ENCODE results near the gene ADAMTSL3.

ADAMTSL3 gene

GRCh38 chr15:83654379-83655236 lies 685 bp downstream of the ADAMTSL3 start:
- peak; percentile 74 for DNase-seq (ENCODE audit: low spot score)

GRCh38 chr15:83655237-83655616 lies 1.3 kb downstream of the ADAMTSL3 start:
- DNase-seq (ENCODE audit: low spot score) = no peak

GRCh38 chr15:83656192-83656591 lies 2.3 kb downstream of the ADAMTSL3 start:
- no peak for DNase-seq (ENCODE audit: low spot score)

GRCh38 chr15:83656943-83657528 lies 3.1 kb downstream of the ADAMTSL3 start:
- no peak for DNase-seq (ENCODE audit: low spot score)

GRCh38 chr15:83657549-83657948 lies 3.6 kb downstream of the ADAMTSL3 start:
- DNase-seq (ENCODE audit: low spot score) = no peak

- no peak for DNase-seq (ENCODE audit: low spot score)
Observed at GRCh38 chr15:83658430-83659416, 4.8 kb downstream of the ADAMTSL3 start.

GRCh38 chr15:83659417-83659812 lies 5.5 kb downstream of the ADAMTSL3 start:
- DNase-seq (ENCODE audit: low spot score) = no peak

GRCh38 chr15:83665480-83665879 lies 11.6 kb downstream of the ADAMTSL3 start:
- no peak for DNase-seq (ENCODE audit: low spot score)

- no peak for DNase-seq (ENCODE audit: low spot score)
Observed at GRCh38 chr15:83670672-83671229, 16.8 kb downstream of the ADAMTSL3 start.

GRCh38 chr15:83671603-83672002 lies 17.7 kb downstream of the ADAMTSL3 start:
- no peak for DNase-seq (ENCODE audit: low spot score)

GRCh38 chr15:83673385-83673784 lies 19.5 kb downstream of the ADAMTSL3 start:
- DNase-seq (ENCODE audit: low spot score) = no peak

- no peak for DNase-seq (ENCODE audit: low spot score)
Observed at GRCh38 chr15:83682476-83683088, 28.7 kb downstream of the ADAMTSL3 start.

GRCh38 chr15:83685916-83686332 lies 32.0 kb downstream of the ADAMTSL3 start:
- DNase-seq (ENCODE audit: low spot score) = no peak

- no peak for DNase-seq (ENCODE audit: low spot score)
Observed at GRCh38 chr15:83688201-83688600, 34.3 kb downstream of the ADAMTSL3 start.

- DNase-seq (ENCODE audit: low spot score) = no peak
Observed at GRCh38 chr15:83690676-83691075, 36.8 kb downstream of the ADAMTSL3 start.

- no peak for DNase-seq (ENCODE audit: low spot score)
Observed at GRCh38 chr15:83692746-83693581, 39.0 kb downstream of the ADAMTSL3 start.

GRCh38 chr15:83694015-83694414 lies 40.1 kb downstream of the ADAMTSL3 start:
- no peak for DNase-seq (ENCODE audit: low spot score)

- DNase-seq (ENCODE audit: low spot score) = no peak
Observed at GRCh38 chr15:83694536-83694935, 40.6 kb downstream of the ADAMTSL3 start.

- DNase-seq (ENCODE audit: low spot score) = no peak
Observed at GRCh38 chr15:83695246-83695645, 41.3 kb downstream of the ADAMTSL3 start.

GRCh38 chr15:83695901-83696425 lies 42.0 kb downstream of the ADAMTSL3 start:
- DNase-seq (ENCODE audit: low spot score) = no peak
